Measurements from ENCODE around the gene DIP2C.
"Not testable (repeated sequence)": the region's sequence is repeated elsewhere in the genome, so short reads cannot be mapped to it uniquely, and the experiment has no call there.

Gene DIP2C

GRCh38 chr10:639751-640672 lies 49.5 kb downstream of the DIP2C start:
- DNase-seq, result no peak

- no peak for DNase-seq
Measured at GRCh38 chr10:639001-639750, 50.3 kb downstream of the DIP2C start.

- no peak for DNase-seq
Measured at GRCh38 chr10:637771-638195, 51.7 kb downstream of the DIP2C start.

- no peak for DNase-seq
Measured at GRCh38 chr10:637221-637620, 52.2 kb downstream of the DIP2C start.

GRCh38 chr10:636769-637168 lies 52.7 kb downstream of the DIP2C start:
- DNase-seq, result no peak

GRCh38 chr10:636016-636730 lies 53.3 kb downstream of the DIP2C start:
- no peak for DNase-seq

GRCh38 chr10:635088-635861 lies 54.2 kb downstream of the DIP2C start:
- DNase-seq, result no peak

- no peak for DNase-seq
Measured at GRCh38 chr10:634256-634655, 55.2 kb downstream of the DIP2C start.

GRCh38 chr10:633279-634245 lies 55.9 kb downstream of the DIP2C start:
- DNase-seq, result no peak

- DNase-seq, result not testable (repeated sequence)
Measured at GRCh38 chr10:632807-633177, 56.7 kb downstream of the DIP2C start.

GRCh38 chr10:632155-632806 lies 57.2 kb downstream of the DIP2C start:
- DNase-seq, result not testable (repeated sequence)

GRCh38 chr10:631266-631665 lies 58.2 kb downstream of the DIP2C start:
- no peak for DNase-seq

GRCh38 chr10:630581-631073 lies 58.8 kb downstream of the DIP2C start:
- no peak for DNase-seq

GRCh38 chr10:629186-629998 lies 60.1 kb downstream of the DIP2C start:
- no peak for DNase-seq

GRCh38 chr10:628386-629045 lies 61.0 kb downstream of the DIP2C start:
- no peak for DNase-seq

GRCh38 chr10:627032-627992 lies 62.2 kb downstream of the DIP2C start:
- no peak for DNase-seq

- DNase-seq, result no peak
Measured at GRCh38 chr10:625751-626711, 63.4 kb downstream of the DIP2C start.

Measured in DMS 273 treated with DMSO at 0.1 percent for 48 hours (cell line).